Suprapubic skin (tissue), 3 donors: ENCODE results near the gene ARID1B.

Source experiments
- EP300 ChIP-seq: sonication (generic); formaldehyde crosslinking; IDR thresholded peaks from one replicate; pipeline ENCODE4 v1.6.1; 2017; ENCODE audit warnings: antibody characterized with exemption
- POLR2A ChIP-seq, 2 donors: fragments of 450-650 bp; IDR thresholded peaks; one replicate each; pipeline ENCODE4 v1.6.1; 2017; ENCODE audit warnings: antibody characterized with exemption in 2 of 2, mild to moderate bottlenecking in 2 of 2, moderate library complexity in 2 of 2
- TF ChIP-seq, protein P1 (sequence below), 2 donors: fragments of 200-600 bp in 1 of 2; fragments of 450-650 bp in 1 of 2; sonication (generic) in 1 of 2; IDR thresholded peaks; one replicate each; pipeline ENCODE4 v1.5.1; 2016 to 2019; ENCODE audit warnings: antibody characterized with exemption in 2 of 2, mild to moderate bottlenecking in 1 of 2, moderate library complexity in 1 of 2

DNA sequence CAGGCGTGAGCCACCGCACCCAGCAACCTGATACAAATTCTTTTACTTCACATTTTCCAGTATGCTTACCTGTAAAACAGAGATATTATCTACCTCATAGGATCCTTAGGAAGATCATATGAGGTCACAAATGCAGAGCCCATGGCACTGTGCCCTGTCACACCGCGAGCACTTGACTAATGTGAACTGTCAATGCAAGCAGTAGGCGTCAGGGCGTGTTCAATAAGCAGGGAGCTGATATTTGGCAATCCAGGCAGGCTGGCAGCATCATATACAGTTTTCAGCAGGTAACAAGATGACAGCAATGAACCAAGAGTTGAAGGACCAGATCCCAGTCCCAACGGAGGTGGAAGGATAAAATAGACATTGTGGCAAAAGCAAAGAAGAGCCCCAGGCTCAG, 14.6 kb upstream of the ARID1B start:
- TF ChIP-seq, protein P1, sequence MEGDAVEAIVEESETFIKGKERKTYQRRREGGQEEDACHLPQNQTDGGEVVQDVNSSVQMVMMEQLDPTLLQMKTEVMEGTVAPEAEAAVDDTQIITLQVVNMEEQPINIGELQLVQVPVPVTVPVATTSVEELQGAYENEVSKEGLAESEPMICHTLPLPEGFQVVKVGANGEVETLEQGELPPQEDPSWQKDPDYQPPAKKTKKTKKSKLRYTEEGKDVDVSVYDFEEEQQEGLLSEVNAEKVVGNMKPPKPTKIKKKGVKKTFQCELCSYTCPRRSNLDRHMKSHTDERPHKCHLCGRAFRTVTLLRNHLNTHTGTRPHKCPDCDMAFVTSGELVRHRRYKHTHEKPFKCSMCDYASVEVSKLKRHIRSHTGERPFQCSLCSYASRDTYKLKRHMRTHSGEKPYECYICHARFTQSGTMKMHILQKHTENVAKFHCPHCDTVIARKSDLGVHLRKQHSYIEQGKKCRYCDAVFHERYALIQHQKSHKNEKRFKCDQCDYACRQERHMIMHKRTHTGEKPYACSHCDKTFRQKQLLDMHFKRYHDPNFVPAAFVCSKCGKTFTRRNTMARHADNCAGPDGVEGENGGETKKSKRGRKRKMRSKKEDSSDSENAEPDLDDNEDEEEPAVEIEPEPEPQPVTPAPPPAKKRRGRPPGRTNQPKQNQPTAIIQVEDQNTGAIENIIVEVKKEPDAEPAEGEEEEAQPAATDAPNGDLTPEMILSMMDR (IDR thresholded peaks at IDR 0.05), result no peak
- TF ChIP-seq POLR2A (IDR thresholded peaks at IDR 0.05), result no peak
- TF ChIP-seq EP300, result no peak
